Ovary (tissue), 9 donors: Measurements from ENCODE around the gene AMMECR1. TPM values are rescaled to one million over a fixed set of nuclear protein-coding genes. Genes with fewer than 3 reads are reported as not detected.
A peak's percentile ranks its signal among the peaks of the same experiment; 100 is the strongest.
"Not testable (repeated sequence)": the region's sequence is repeated elsewhere in the genome, so short reads cannot be mapped to it uniquely, and the experiment has no call there.

Source experiments
- DNase-seq, 5 donors: peaks; one replicate each; pipeline ENCODE4 v3.0.0-alpha.2; 2019 to 2020
- H3K27ac ChIP-seq, 2 donors: fragments of 200-600 bp; one replicate each; pipeline versions ENCODE4 v1.5.1 to v1.8.0; 2019 to 2022
- H3K27me3 ChIP-seq: fragments of 200-600 bp; one replicate; pipeline ENCODE4 v1.8.0; 2022
- H3K36me3 ChIP-seq: fragments of 200-600 bp; sonication (generic); one replicate; pipeline ENCODE4 v1.5.1; 2019
- H3K4me1 ChIP-seq: one replicate; pipeline ENCODE4 v1.8.1; 2013; ENCODE audit warnings: mild to moderate bottlenecking, moderate library complexity; ENCODE audit not compliant: insufficient read depth
- H3K4me3 ChIP-seq: fragments of 200-600 bp; sonication (generic); one replicate; pipeline ENCODE4 v1.5.1; 2017
- H3K9me3 ChIP-seq, 2 donors: fragments of 200-600 bp in 1 of 2; sonication (generic) in 1 of 2; one replicate each; pipeline versions ENCODE4 v1.5.1 to v1.8.1; 2013 to 2019; ENCODE audit warnings: mild to moderate bottlenecking in 1 of 2, moderate library complexity in 1 of 2
- CTCF ChIP-seq, 3 donors: fragments of 450-650 bp in 2 of 3; fragments of 200-600 bp in 1 of 3; IDR thresholded peaks; one replicate each; pipeline versions ENCODE4 v1.5.1 to v1.8.0; 2016 to 2022; ENCODE audit warnings: antibody characterized with exemption in 3 of 3, mild to moderate bottlenecking in 1 of 3
- EP300 ChIP-seq: sonication (generic); formaldehyde crosslinking; IDR thresholded peaks from one replicate; pipeline ENCODE4 v1.6.1; 2017; ENCODE audit warnings: antibody characterized with exemption
- POLR2A ChIP-seq: fragments of 450-650 bp; IDR thresholded peaks from one replicate; pipeline ENCODE4 v1.6.1; 2017; ENCODE audit warnings: antibody characterized with exemption, mild to moderate bottlenecking, moderate library complexity
- WGBS, 3 donors: extraction: QIAGEN DNeasy Blood & Tissue Kit in 1 of 3; methylation state at CpG; one replicate each; pipeline versions ENCODE4 v1.1.5 to v1.1.7; 2013 to 2017; 5-methylcytosine and 5-hydroxymethylcytosine counted together
- intact Hi-C, 4 donors: fragments of 100-400 bp; cut with DNase I; formaldehyde crosslinking; loops; one replicate each; pipeline versions ENCODE4 v1.11.0 to v1.15.1; 2022 to 2023
- polyA plus RNA-seq, 2 donors: library from polyadenylated mRNA; stranded (reverse); fragments of 200-250 nt in 1 of 2; fragments of 350-450 nt in 1 of 2; fragmentation: Illumina TruSeq in 1 of 2; extraction: RNeasy Lipid Tissue Mini Kit (QIAGEN cat#74804) in 1 of 2; gene quantifications; one replicate each; pipeline ENCODE4 v1.2.3, GENCODE V29; 2013 to 2014
- total RNA-seq, 7 donors: library from RNA; depleted of rRNA in 2 of 7; stranded (reverse); fragments of >200 nt in 2 of 7; fragmentation: NEBNext Ultra II Directional in 3 of 7; extraction: Animal tissue kit (Norgen Biotek cat#: 25700) in 3 of 7; gene quantifications; one replicate each; pipeline versions ENCODE4 v1.1.0 to v1.2.4, GENCODE V29; 2016 to 2023
- donor health status: DM: no; HTN: no; CAD: no; lungs with moderate emphysema.
- donor health status: DM: no; HTN: no; CAD: no.
- donor health status: Bipolar disorder and iron deficiency.
- donor health status: DM: yes; HTN: yes; CAD: no.
- donor health status: DM: no; HTN: no; CAD: no.
- donor health status: DM: yes; HTN: yes; CAD: no.

AMMECR1 gene
- total and polyA plus RNA-seq, 9 donors: 3.9 to 19.2 (median 12.3) TPM

GRCh38 chrX:110248578-110248977 lies 69.3 kb downstream of the AMMECR1 start:
- no peak overlapping the region for H3K4me3 ChIP-seq
- no peak for DNase-seq
- intact Hi-C loops: no loop called here
- no peaks in the 10 kb centered on the region for H3K36me3 ChIP-seq
- no peaks in the 10 kb centered on the region for H3K4me1 ChIP-seq
- TF ChIP-seq POLR2A: no peak
- no peak overlapping the region for H3K27ac ChIP-seq
- WGBS, 3 donors: 51 to 57% (median 51%) methylated on average over 1 of the region's 1 CpG
- H3K27me3 ChIP-seq: no peaks in the 10 kb centered on the region
- H3K9me3 ChIP-seq: no peaks in the 10 kb centered on the region

GRCh38 chrX:110245011-110245410 lies 72.9 kb downstream of the AMMECR1 start:
- Histone ChIP-seq H3K27ac (no peak overlapping the region), H3K36me3 (no peaks in the 10 kb centered on the region), H3K4me1 (no peaks in the 10 kb centered on the region), H3K27me3 (no peaks in the 10 kb centered on the region), H3K9me3 (no peaks in the 10 kb centered on the region), H3K4me3 (no peak overlapping the region)
- intact Hi-C loops: no loop called here
- TF ChIP-seq POLR2A: no peak
- no peak for TF ChIP-seq EP300
- TF ChIP-seq CTCF (IDR thresholded peaks at IDR 0.05): no peak
- DNase-seq: no peak

GRCh38 chrX:110242371-110242770 lies 75.5 kb downstream of the AMMECR1 start:
- intact Hi-C loops: no loop called here
- Histone ChIP-seq H3K4me1 (no peaks in the 10 kb centered on the region), H3K36me3 (no peaks in the 10 kb centered on the region), H3K9me3 (no peaks in the 10 kb centered on the region), H3K27ac (no peak overlapping the region), H3K27me3 (no peaks in the 10 kb centered on the region), H3K4me3 (no peak overlapping the region)
- no peak for DNase-seq
- TF ChIP-seq POLR2A (no peak), EP300 (no peak)
- WGBS, 3 donors: 59 to 74% (median 73%) methylated on average over 1 of the region's 1 CpG

- Histone ChIP-seq H3K9me3 (no peaks in the 10 kb centered on the region), H3K36me3 (no peaks in the 10 kb centered on the region), H3K4me3 (no peak overlapping the region), H3K4me1 (no peaks in the 10 kb centered on the region), H3K27ac (no peak overlapping the region), H3K27me3 (no peaks in the 10 kb centered on the region)
- intact Hi-C loops: no loop called here
- WGBS, 3 donors: 53 to 55% (median 54%) methylated on average over 1 of the region's 1 CpG
- no peak for TF ChIP-seq POLR2A
- TF ChIP-seq EP300: no peak
- no peak for TF ChIP-seq CTCF (IDR thresholded peaks at IDR 0.05)
- peak in 3 of 5 donors; percentile 16 to 23 (median 22) for DNase-seq
Observed at GRCh38 chrX:110241816-110242215, 76.1 kb downstream of the AMMECR1 start.

- H3K9me3 ChIP-seq, H3K36me3 ChIP-seq, H3K27me3 ChIP-seq, H3K4me1 ChIP-seq, intact Hi-C loops, DNase-seq, H3K4me3 ChIP-seq, H3K27ac ChIP-seq: not testable (repeated sequence)
- 67 to 76% (median 74%) methylated on average over 5 of the region's 5 CpGs for WGBS, 3 donors
Observed at GRCh38 chrX:110238259-110238658, 79.6 kb downstream of the AMMECR1 start.

GRCh38 chrX:110231485-110231884 lies 86.4 kb downstream of the AMMECR1 start:
- H3K9me3 ChIP-seq, H3K27ac ChIP-seq, H3K4me3 ChIP-seq, DNase-seq, H3K4me1 ChIP-seq, H3K27me3 ChIP-seq, intact Hi-C loops, H3K36me3 ChIP-seq: not testable (repeated sequence)
- 76 to 81% (median 77%) methylated on average over 3 of the region's 3 CpGs for WGBS, 3 donors

GRCh38 chrX:110229497-110230111 lies 88.3 kb downstream of the AMMECR1 start:
- H3K4me1 ChIP-seq, H3K27me3 ChIP-seq, H3K9me3 ChIP-seq, intact Hi-C loops, H3K27ac ChIP-seq, H3K4me3 ChIP-seq, H3K36me3 ChIP-seq: not testable (repeated sequence)
- 59 to 68% (median 67%) methylated on average over 21 of the region's 21 CpGs for WGBS, 3 donors
- DNase-seq: peak in 2 of 5 donors; percentile 14 to 46
